Measurements from ENCODE around the gene TTLL6. TPM values are rescaled to one million over a fixed set of nuclear protein-coding genes. Genes with fewer than 3 reads are reported as not detected.

TTLL6 gene
- total and polyA plus RNA-seq, 2 of the 8 experiments (the other 6 are each of a cell fraction or from before 2014, with no cell fraction given), result 2.6 to 4.3 TPM

GRCh38 chr17:48834973-48835372 is 17.9 kb upstream of the TTLL6 start:
- Histone ChIP-seq H3K4ac (replicated peaks; ENCODE audit: insufficient read length, low read depth, low read length) (no peak overlapping the region), H2AK5ac (ENCODE audit: low read depth, low read length) (no peak overlapping the region), H2BK20ac (ENCODE audit: low read length) (no peak overlapping the region), H2BK12ac (ENCODE audit: low read depth, low read length) (no peak overlapping the region), H3K14ac (ENCODE audit: insufficient read length) (no peak overlapping the region), H4K20me1 (replicated peaks in 1 of 2; ENCODE audit: control insufficient read depth in 1 of 2, insufficient read depth in 2 of 2, low read length in 2 of 2) (no peaks in the 10 kb centered on the region), H3K56ac (replicated peaks; ENCODE audit: insufficient read length, low read depth, low read length) (no peak overlapping the region), H3K9ac (replicated peaks in 1 of 4; ENCODE audit: extremely low read depth in 1 of 4, low read depth in 3 of 4, low read length in 3 of 4) (no peak overlapping the region), H3K4me3 (ENCODE audit: extremely low read depth in 1 of 4, insufficient read depth in 2 of 4, low read depth in 3 of 4, low read length in 4 of 4) (no peak overlapping the region), H3K4me1 (replicated peaks in 1 of 4; ENCODE audit: control insufficient read depth in 3 of 4, insufficient read depth in 4 of 4, low read length in 3 of 4) (peaks cover 0 to 4% (median 0%) of the 10 kb centered on the region in 4 experiments; a peak in 2 of 7 replicates), H3K79me2 (ENCODE audit: control insufficient read depth in 1 of 2, insufficient read depth in 2 of 2, low read length in 2 of 2) (no peaks in the 10 kb centered on the region), H2BK120ac (replicated peaks; ENCODE audit: low read depth, low read length) (no peak overlapping the region), H3K27ac (ENCODE audit: low read depth, low read length) (no peak overlapping the region), H4K5ac (ENCODE audit: insufficient read length, low read depth, low read length) (no peak overlapping the region), H3K9me3 (ENCODE audit: insufficient read depth in 2 of 2, low read depth in 1 of 2, low read length in 1 of 2) (no peaks in the 10 kb centered on the region), H4K8ac (ENCODE audit: extremely low read depth, insufficient read depth, low read length) (no peak overlapping the region), H3K79me1 (ENCODE audit: low read depth, low read length) (no peaks in the 10 kb centered on the region), H4K91ac (replicated peaks; ENCODE audit: insufficient read length, low read length) (no peak overlapping the region), H2AFZ (ENCODE audit: low read length) (no peak overlapping the region), H3K23ac (ENCODE audit: insufficient read length) (no peak overlapping the region), H2BK15ac (ENCODE audit: low read length) (no peak overlapping the region), H3K18ac (ENCODE audit: extremely low read depth, low read length) (no peak overlapping the region), H3K23me2 (ENCODE audit: low read depth, low read length) (peaks cover 3% of the 10 kb centered on the region; the same call in 1 of the 2 replicates), H3K36me3 (ENCODE audit: control insufficient read depth in 2 of 4, insufficient read depth in 4 of 4, low read length in 3 of 4) (no peaks in the 10 kb centered on the region), H2BK5ac (ENCODE audit: low read depth, low read length) (no peak overlapping the region), H3K4me2 (ENCODE audit: insufficient read depth in 1 of 2, low read depth in 2 of 2, low read length in 2 of 2) (no peak overlapping the region), H3K27me3 (replicated peaks in 1 of 4; ENCODE audit: control insufficient read depth in 3 of 4, extremely low read depth in 1 of 4, insufficient read depth in 3 of 4, low read length in 3 of 4) (no peaks in the 10 kb centered on the region)
- WGBS, 2 experiments (ENCODE audit: extremely low coverage in 1 of 2, insufficient coverage in 1 of 2, insufficient read length in 1 of 2, insufficient replicate concordance in 2 of 2, low coverage in 1 of 2, low lambda C conversion rate in 2 of 2, missing lambda C conversion rate in 1 of 2), result 86% methylated on average over 2 of the region's 2 CpGs; no CpG with 5 or more reads in 1 of the 2 experiments
- ChIA-PET POLR2A (ENCODE audit: partially characterized antibody) (interaction anchor here (0.8 to 1.7 kb wide), 3 partner anchors 15 to 19 kb away, joined by 3 to 7 read pairs (median 4); no protein-coding TSS in a partner anchor), CTCF (ENCODE audit: partially characterized antibody) (interaction anchor here (0.6 to 88.5 kb wide), 3 partner anchors 3 to 157 kb away, joined by 3 to 2590 read pairs (median 2590); partner anchors contain the start of genes ATP5MC1, CALCOCO2 and TTLL6)
- DNase-seq (ENCODE audit: low read depth in 1 of 2, low spot score in 2 of 2) (no peak), FAIRE-seq (no peak)
- no peak for TF ChIP-seq TAF1 (IDR thresholded peaks at IDR 0.05; ENCODE audit: low read depth, low read length)
- no peak for TF ChIP-seq USF2 (IDR thresholded peaks at IDR 0.05; ENCODE audit: low read length)
- no peak for TF ChIP-seq ATF3 (IDR thresholded peaks at IDR 0.05; ENCODE audit: insufficient read depth, low read depth, low read length)
- no peak for TF ChIP-seq POLR2AphosphoS5 (IDR thresholded peaks at IDR 0.05; ENCODE audit: low read depth, low read length)
- TF ChIP-seq CHD2 (IDR thresholded peaks at IDR 0.05; ENCODE audit: low read length), result no peak
- no peak for TF ChIP-seq RNF2 (IDR thresholded peaks at IDR 0.05; ENCODE audit: borderline replicate concordance, low read depth, low read length, missing control alignments, poor library complexity, severe bottlenecking)
- TF ChIP-seq BCL11A (IDR thresholded peaks at IDR 0.05; ENCODE audit: low read depth in 2 of 2, low read length in 2 of 2), result no peak
- no peak for TF ChIP-seq CHD1 (IDR thresholded peaks at IDR 0.05; ENCODE audit: low read depth, low read length)
- no peak for TF ChIP-seq EZH2 (IDR thresholded peaks at IDR 0.05; ENCODE audit: low read depth, low read length, severe bottlenecking)
- TF ChIP-seq PHF8 (conservative IDR thresholded peaks at IDR 0.05; ENCODE audit: low read depth, low read length), result no peak
- TF ChIP-seq CBX8 (IDR thresholded peaks at IDR 0.05; ENCODE audit: borderline replicate concordance, low read depth, low read length), result no peak
